ENCODE measurements around the gene TMEM129. TPM values are rescaled to one million over a fixed set of nuclear protein-coding genes. Genes with fewer than 3 reads are reported as not detected.
A peak's percentile ranks its signal among the peaks of the same experiment; 100 is the strongest.

TMEM129 gene, protein sequence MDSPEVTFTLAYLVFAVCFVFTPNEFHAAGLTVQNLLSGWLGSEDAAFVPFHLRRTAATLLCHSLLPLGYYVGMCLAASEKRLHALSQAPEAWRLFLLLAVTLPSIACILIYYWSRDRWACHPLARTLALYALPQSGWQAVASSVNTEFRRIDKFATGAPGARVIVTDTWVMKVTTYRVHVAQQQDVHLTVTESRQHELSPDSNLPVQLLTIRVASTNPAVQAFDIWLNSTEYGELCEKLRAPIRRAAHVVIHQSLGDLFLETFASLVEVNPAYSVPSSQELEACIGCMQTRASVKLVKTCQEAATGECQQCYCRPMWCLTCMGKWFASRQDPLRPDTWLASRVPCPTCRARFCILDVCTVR
- polyA plus RNA-seq (2013, experiment 1 of 2): 10.9 TPM
- 10.7 TPM for polyA plus RNA-seq (2013, experiment 2 of 2)

DNA sequence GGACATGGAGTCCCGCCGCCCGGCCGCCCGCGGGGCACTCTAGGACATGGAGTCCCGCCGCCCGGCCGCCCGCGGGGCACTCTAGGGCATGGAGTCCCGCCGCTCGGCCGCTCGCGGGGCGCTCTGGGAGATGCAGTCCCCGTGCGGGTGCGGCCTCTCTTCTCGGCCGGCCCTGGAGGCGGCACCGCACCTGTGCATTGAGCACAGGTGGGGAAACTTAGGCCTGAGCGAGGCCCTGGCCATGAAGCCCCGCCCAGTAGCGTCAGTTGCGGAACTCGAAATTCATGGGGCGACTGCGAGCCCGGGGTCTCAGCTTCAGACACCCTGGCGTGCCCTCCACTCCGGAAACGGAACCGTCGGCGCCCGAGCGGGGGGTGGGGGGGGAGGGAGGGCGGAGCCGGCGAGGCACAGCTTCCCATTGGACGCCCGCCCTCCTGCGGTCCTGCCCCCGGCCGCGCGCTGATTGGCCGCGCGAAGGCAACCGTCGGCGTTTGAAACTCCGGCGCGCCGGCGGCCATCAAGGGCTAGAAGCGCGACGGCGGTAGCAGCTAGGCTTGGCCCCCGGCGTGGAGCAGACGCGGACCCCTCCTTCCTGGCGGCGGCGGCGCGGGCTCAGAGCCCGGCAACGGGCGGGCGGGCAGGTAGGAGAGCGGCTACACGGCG is at the start of gene TMEM129, which contains the start of gene TACC3:
TSS of gene TMEM129 (minus strand) at position 321 of the 663 bp plus-strand sequence. CDS start 486 bp downstream, outside the sequence.
TSS of gene TACC3 (plus strand) at position 519 of the 663 bp plus-strand sequence. CDS start 1,901 bp downstream, outside the sequence.
- H3K4ac ChIP-seq (ENCODE audit: low read depth, low read length): peak within 1 kb of the TSS; percentile 88
- H4K8ac ChIP-seq (ENCODE audit: low read depth, low read length): no peak within 1 kb of the TSS
- H3K4me2 ChIP-seq (ENCODE audit: low read length): peak within 1 kb of the TSS; percentile 93
- peak within 1 kb of the TSS; percentile 79 for H3K27ac ChIP-seq (ENCODE audit: low read depth, low read length)
- WGBS (ENCODE audit: extremely low coverage, insufficient coverage, low lambda C conversion rate): no CpG with 5 or more reads among the region's 83 CpGs
- no peaks in the 10 kb centered on the region for H3K27me3 ChIP-seq (ENCODE audit: insufficient read depth, low read length, poor library complexity)
- peak within 1 kb of the TSS; percentile 99 for H3K23ac ChIP-seq (ENCODE audit: low read length)
- peaks cover 5% of the 10 kb centered on the region for H3K4me1 ChIP-seq (ENCODE audit: control insufficient read depth, low read depth, low read length)
- no peak within 1 kb of the TSS for H2BK15ac ChIP-seq (replicated peaks; ENCODE audit: low read depth)
- H2BK5ac ChIP-seq (ENCODE audit: low read length): no peak within 1 kb of the TSS
- peak within 1 kb of the TSS; percentile 38 for H2AK5ac ChIP-seq (ENCODE audit: low read length)
- H3K79me1 ChIP-seq (ENCODE audit: low read length): peaks cover 21% of the 10 kb centered on the region
- H3K56ac ChIP-seq (ENCODE audit: low read length): peak within 1 kb of the TSS; percentile 99
- peak within 1 kb of the TSS; percentile 73 for H3K18ac ChIP-seq (ENCODE audit: low read length)
- peak within 1 kb of the TSS; percentile 94 for H3K4me3 ChIP-seq (ENCODE audit: low read length)
- H3K79me2 ChIP-seq (ENCODE audit: control insufficient read depth, insufficient read depth, low read length): peaks cover 30% of the 10 kb centered on the region
- no peak within 1 kb of the TSS for H4K5ac ChIP-seq (ENCODE audit: low read length)
- peak; percentile 98 for DNase-seq
- H3K36me3 ChIP-seq (ENCODE audit: control insufficient read depth, insufficient read depth, low read length): peaks cover 10% of the 10 kb centered on the region
- peak within 1 kb of the TSS; percentile 9 for H2BK120ac ChIP-seq (ENCODE audit: low read depth, low read length)
- peak within 1 kb of the TSS; percentile 98 for H3K9ac ChIP-seq (ENCODE audit: low read length)

DNA sequence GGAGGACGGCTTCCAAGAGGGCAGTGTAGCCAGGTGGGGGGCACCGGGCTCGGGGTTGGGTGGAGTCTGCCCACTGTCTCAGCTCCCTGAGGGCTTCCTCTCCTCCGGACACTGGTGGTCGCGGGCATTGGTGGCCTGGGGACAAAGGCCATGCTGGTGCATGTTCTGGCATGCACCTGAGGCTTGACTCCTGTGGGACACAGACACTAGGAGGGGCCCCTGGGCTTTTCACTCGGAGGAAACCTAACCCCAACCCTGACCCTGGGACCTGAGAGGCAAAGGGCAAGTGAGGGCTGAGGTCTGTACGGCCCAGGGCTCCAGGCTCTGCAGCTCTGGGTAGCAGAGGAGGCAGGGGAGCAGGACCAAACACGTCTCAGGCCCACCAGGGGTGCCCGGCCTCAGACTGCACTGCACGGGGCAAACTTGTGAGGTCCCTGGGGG is 49.7 kb upstream of the TMEM129 start:
- Histone ChIP-seq H3K18ac (ENCODE audit: low read length) (no peak overlapping the region), H3K79me2 (ENCODE audit: control insufficient read depth, insufficient read depth, low read length) (no peaks in the 10 kb centered on the region), H3K23ac (ENCODE audit: low read length) (no peak overlapping the region), H3K4me1 (ENCODE audit: control insufficient read depth, low read depth, low read length) (no peaks in the 10 kb centered on the region), H2BK5ac (ENCODE audit: low read length) (no peak overlapping the region), H3K4ac (ENCODE audit: low read depth, low read length) (no peak overlapping the region), H3K4me2 (ENCODE audit: low read length) (no peak overlapping the region), H3K27ac (ENCODE audit: low read depth, low read length) (no peak overlapping the region), H3K9ac (ENCODE audit: low read length) (no peak overlapping the region), H2BK15ac (replicated peaks; ENCODE audit: low read depth) (no peak overlapping the region), H3K4me3 (ENCODE audit: low read length) (no peak overlapping the region), H3K27me3 (ENCODE audit: insufficient read depth, low read length, poor library complexity) (no peaks in the 10 kb centered on the region), H2AK5ac (ENCODE audit: low read length) (no peak overlapping the region), H3K36me3 (ENCODE audit: control insufficient read depth, insufficient read depth, low read length) (no peaks in the 10 kb centered on the region), H4K8ac (ENCODE audit: low read depth, low read length) (no peak overlapping the region), H3K56ac (ENCODE audit: low read length) (no peak overlapping the region), H2BK120ac (ENCODE audit: low read depth, low read length) (no peak overlapping the region), H3K79me1 (ENCODE audit: low read length) (no peaks in the 10 kb centered on the region), H4K5ac (ENCODE audit: low read length) (no peak overlapping the region)
- WGBS (ENCODE audit: extremely low coverage, insufficient coverage, low lambda C conversion rate): no CpG with 5 or more reads among the region's 11 CpGs
- no peak for DNase-seq

DNA sequence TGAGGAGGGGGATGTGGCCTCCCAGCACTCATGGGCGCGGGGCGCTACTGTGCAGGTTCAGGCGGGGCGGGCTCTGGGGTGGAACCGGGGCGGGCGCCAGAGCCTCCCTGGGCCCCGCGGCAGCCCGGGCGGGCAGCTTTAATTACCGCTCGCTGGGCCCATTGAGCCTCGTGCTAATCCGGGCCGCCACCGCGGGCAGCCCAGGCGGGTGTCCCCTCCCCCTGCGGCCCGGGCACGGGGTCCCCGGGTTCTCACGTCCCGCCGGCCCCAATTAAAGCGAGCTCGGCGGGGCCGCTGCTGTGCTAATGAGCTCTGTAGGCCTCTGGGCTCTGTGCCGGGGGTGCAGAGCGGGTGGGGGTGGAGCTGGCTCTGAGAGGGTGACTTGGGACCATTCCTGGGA is 49.1 kb upstream of the TMEM129 start:
- Histone ChIP-seq H2BK5ac (ENCODE audit: low read length) (no peak overlapping the region), H3K27me3 (ENCODE audit: insufficient read depth, low read length, poor library complexity) (no peaks in the 10 kb centered on the region), H3K36me3 (ENCODE audit: control insufficient read depth, insufficient read depth, low read length) (no peaks in the 10 kb centered on the region), H3K4me3 (ENCODE audit: low read length) (no peak overlapping the region), H3K23ac (ENCODE audit: low read length) (no peak overlapping the region), H3K79me1 (ENCODE audit: low read length) (no peaks in the 10 kb centered on the region), H3K27ac (ENCODE audit: low read depth, low read length) (no peak overlapping the region), H4K5ac (ENCODE audit: low read length) (no peak overlapping the region), H2AK5ac (ENCODE audit: low read length) (no peak overlapping the region), H2BK15ac (replicated peaks; ENCODE audit: low read depth) (no peak overlapping the region), H3K18ac (ENCODE audit: low read length) (no peak overlapping the region), H3K4me1 (ENCODE audit: control insufficient read depth, low read depth, low read length) (no peaks in the 10 kb centered on the region), H3K79me2 (ENCODE audit: control insufficient read depth, insufficient read depth, low read length) (no peaks in the 10 kb centered on the region), H3K56ac (ENCODE audit: low read length) (no peak overlapping the region), H3K9ac (ENCODE audit: low read length) (no peak overlapping the region), H2BK120ac (ENCODE audit: low read depth, low read length) (no peak overlapping the region), H3K4ac (ENCODE audit: low read depth, low read length) (no peak overlapping the region), H4K8ac (ENCODE audit: low read depth, low read length) (no peak overlapping the region), H3K4me2 (ENCODE audit: low read length) (no peak overlapping the region)
- WGBS (ENCODE audit: extremely low coverage, insufficient coverage, low lambda C conversion rate): no CpG with 5 or more reads among the region's 33 CpGs
- DNase-seq: no peak

DNA sequence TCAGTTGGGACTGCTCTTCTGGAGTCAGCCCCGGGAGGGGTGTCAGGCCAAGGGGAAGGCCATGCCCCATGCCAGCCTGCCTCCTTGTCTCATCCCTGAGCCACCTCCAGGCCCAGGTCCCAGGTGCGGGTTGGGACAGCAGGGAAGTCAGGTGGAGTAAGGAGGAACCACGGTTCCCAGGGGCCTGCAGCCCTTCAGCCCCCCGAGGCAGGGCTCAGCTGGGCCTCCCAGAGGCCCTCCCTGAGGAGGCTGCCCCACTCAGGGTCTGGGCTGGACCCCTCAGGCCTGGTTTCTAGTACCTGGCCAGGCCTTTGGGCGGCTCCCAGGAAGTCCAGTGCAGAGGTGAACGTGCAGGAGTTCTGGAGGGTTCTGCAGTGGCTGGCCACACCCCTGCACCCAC is 48.6 kb upstream of the TMEM129 start:
- Histone ChIP-seq H3K9ac (ENCODE audit: low read length) (no peak overlapping the region), H3K4me3 (ENCODE audit: low read length) (no peak overlapping the region), H3K23ac (ENCODE audit: low read length) (no peak overlapping the region), H2BK120ac (ENCODE audit: low read depth, low read length) (no peak overlapping the region), H3K4me2 (ENCODE audit: low read length) (no peak overlapping the region), H2BK15ac (replicated peaks; ENCODE audit: low read depth) (no peak overlapping the region), H4K5ac (ENCODE audit: low read length) (no peak overlapping the region), H3K27me3 (ENCODE audit: insufficient read depth, low read length, poor library complexity) (no peaks in the 10 kb centered on the region), H3K18ac (ENCODE audit: low read length) (no peak overlapping the region), H3K79me1 (ENCODE audit: low read length) (no peaks in the 10 kb centered on the region), H4K8ac (ENCODE audit: low read depth, low read length) (no peak overlapping the region), H3K56ac (ENCODE audit: low read length) (no peak overlapping the region), H3K79me2 (ENCODE audit: control insufficient read depth, insufficient read depth, low read length) (no peaks in the 10 kb centered on the region), H3K4me1 (ENCODE audit: control insufficient read depth, low read depth, low read length) (no peaks in the 10 kb centered on the region), H3K36me3 (ENCODE audit: control insufficient read depth, insufficient read depth, low read length) (no peaks in the 10 kb centered on the region), H2BK5ac (ENCODE audit: low read length) (no peak overlapping the region), H3K27ac (ENCODE audit: low read depth, low read length) (no peak overlapping the region), H3K4ac (ENCODE audit: low read depth, low read length) (no peak overlapping the region), H2AK5ac (ENCODE audit: low read length) (no peak overlapping the region)
- DNase-seq: no peak
- WGBS (ENCODE audit: extremely low coverage, insufficient coverage, low lambda C conversion rate): no CpG with 5 or more reads among the region's 6 CpGs

DNA sequence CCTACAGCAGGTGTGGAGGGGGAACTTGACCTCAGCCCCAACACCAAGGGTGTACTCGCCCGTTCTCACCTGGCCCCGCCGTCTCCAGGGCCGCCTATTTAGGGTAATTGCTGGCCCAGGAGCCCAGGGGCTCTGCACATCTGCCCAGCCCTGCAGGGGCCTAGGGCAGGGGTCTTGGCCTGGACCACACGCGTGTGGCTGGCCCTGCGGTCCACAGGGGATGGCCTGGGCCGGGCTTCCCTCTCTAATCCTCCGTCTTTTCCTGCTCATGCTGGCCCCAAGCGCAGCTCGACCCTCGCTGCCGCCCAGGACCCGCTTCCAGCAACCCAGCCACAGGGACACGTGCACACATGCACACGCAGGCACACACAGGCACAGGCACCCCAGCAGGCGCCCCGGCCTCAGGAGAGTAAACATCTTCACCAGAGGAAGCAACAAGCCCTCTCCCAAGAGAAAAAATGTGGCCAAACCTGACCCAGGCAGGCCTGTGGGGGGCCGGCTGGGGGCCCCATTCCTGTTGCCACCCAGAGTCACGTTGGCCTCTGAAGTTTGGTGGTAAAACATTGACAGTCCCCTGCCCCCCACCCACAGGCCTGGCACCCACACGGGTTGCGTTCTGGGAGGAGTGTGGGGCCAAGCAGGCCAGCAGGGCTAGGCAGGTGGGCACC is 47.4 kb upstream of the TMEM129 start:
- Histone ChIP-seq H3K4me2 (ENCODE audit: low read length) (no peak overlapping the region), H3K27me3 (ENCODE audit: insufficient read depth, low read length, poor library complexity) (no peaks in the 10 kb centered on the region), H2AK5ac (ENCODE audit: low read length) (no peak overlapping the region), H2BK5ac (ENCODE audit: low read length) (no peak overlapping the region), H3K23ac (ENCODE audit: low read length) (no peak overlapping the region), H3K79me1 (ENCODE audit: low read length) (no peaks in the 10 kb centered on the region), H3K9ac (ENCODE audit: low read length) (no peak overlapping the region), H3K4me1 (ENCODE audit: control insufficient read depth, low read depth, low read length) (no peaks in the 10 kb centered on the region), H4K5ac (ENCODE audit: low read length) (no peak overlapping the region), H3K27ac (ENCODE audit: low read depth, low read length) (no peak overlapping the region), H3K56ac (ENCODE audit: low read length) (peak overlapping the region; percentile 30), H3K18ac (ENCODE audit: low read length) (no peak overlapping the region), H3K79me2 (ENCODE audit: control insufficient read depth, insufficient read depth, low read length) (no peaks in the 10 kb centered on the region), H4K8ac (ENCODE audit: low read depth, low read length) (no peak overlapping the region), H2BK120ac (ENCODE audit: low read depth, low read length) (no peak overlapping the region), H3K4me3 (ENCODE audit: low read length) (no peak overlapping the region), H3K36me3 (ENCODE audit: control insufficient read depth, insufficient read depth, low read length) (no peaks in the 10 kb centered on the region), H3K4ac (ENCODE audit: low read depth, low read length) (no peak overlapping the region), H2BK15ac (replicated peaks; ENCODE audit: low read depth) (no peak overlapping the region)
- no CpG with 5 or more reads among the region's 23 CpGs for WGBS (ENCODE audit: extremely low coverage, insufficient coverage, low lambda C conversion rate)
- no peak for DNase-seq

All from mesendoderm (in vitro differentiated cells).